Measurements from ENCODE around the gene PPP6R2. TPM values are rescaled to one million over a fixed set of nuclear protein-coding genes. Genes with fewer than 3 reads are reported as not detected.
A peak's percentile ranks its signal among the peaks of the same experiment; 100 is the strongest.

The PPP6R2 gene
- total and polyA plus RNA-seq, 2 of the 4 experiments (the other 2 are of a cell fraction), result 49.2 to 51.6 TPM

- Histone ChIP-seq H3K27me3 (ENCODE audit: control insufficient read depth, insufficient read depth, low read length) (peaks cover 3% of the 10 kb centered on the region; the same call in 1 of the 2 replicates), H3K9me1 (ENCODE audit: insufficient read depth, low read length) (no peaks in the 10 kb centered on the region), H3K4me1 (ENCODE audit: control insufficient read depth, insufficient read depth, low read length) (no peaks in the 10 kb centered on the region), H3K14ac (replicated peaks; ENCODE audit: low read depth, low read length) (no peak overlapping the region), H2AFZ (replicated peaks; ENCODE audit: low read length, poor library complexity) (no peak overlapping the region), H3K9me3 (ENCODE audit: control insufficient read depth, insufficient read depth, low read length) (no peaks in the 10 kb centered on the region), H4K8ac (ENCODE audit: low read depth in 2 of 2, low read length in 2 of 2) (no peak overlapping the region), H3K4ac (ENCODE audit: low read depth, low read length) (no peak overlapping the region), H3K56ac (ENCODE audit: extremely low read depth, insufficient read depth, low read length) (no peak overlapping the region), H2BK20ac (ENCODE audit: low read depth, low read length) (no peak overlapping the region), H2BK120ac (ENCODE audit: low read depth, low read length) (no peak overlapping the region), H2BK5ac (ENCODE audit: low read depth, low read length, poor library complexity, severe bottlenecking) (no peak overlapping the region), H3K36me3 (ENCODE audit: control insufficient read depth, insufficient read depth, low read length) (no peaks in the 10 kb centered on the region), H4K91ac (ENCODE audit: insufficient read depth, low read depth, low read length) (no peak overlapping the region), H3K9ac (ENCODE audit: low read depth, low read length) (no peak overlapping the region), H4K5ac (ENCODE audit: low read depth, low read length) (no peak overlapping the region), H2AK5ac (ENCODE audit: low read depth, low read length) (peak overlapping the region; percentile 28; the same call in 1 of the 2 replicates), H3K23ac (ENCODE audit: low read depth, low read length) (no peak overlapping the region), H4K20me1 (ENCODE audit: insufficient read depth, low read length) (no peaks in the 10 kb centered on the region), H2BK15ac (ENCODE audit: low read depth, low read length) (no peak overlapping the region), H3K79me1 (ENCODE audit: low read depth in 1 of 2, low read length in 2 of 2) (no peaks in the 10 kb centered on the region), H3K18ac (ENCODE audit: low read depth, low read length) (no peak overlapping the region), H3K4me3 (ENCODE audit: insufficient read depth, low read depth, low read length) (no peak overlapping the region), H3K27ac (ENCODE audit: insufficient read depth, low read length) (no peak overlapping the region), H3K4me2 (ENCODE audit: low read depth, low read length) (no peak overlapping the region), H2AK9ac (replicated peaks; ENCODE audit: low read depth, low read length, poor library complexity) (no peak overlapping the region)
- DNase-seq (no peak), ATAC-seq (ENCODE audit: low read depth) (no peak)
- intact Hi-C loops (cut with micrococcal nuclease), result no loop called here
- BruUV-seq (replicated peaks), result no TSS peak
- POLR2A ChIA-PET (ENCODE audit: unreplicated experiment), result no interaction called here
- dilution Hi-C loops (cut with HindIII; ENCODE audit: low sequenced_read_pairs, unreplicated experiment), result no loop called here
- in situ Hi-C loops (cut with MboI; ENCODE audit: low sequenced_read_pairs), result no loop called here
- no peak for TF ChIP-seq ELK1 (IDR thresholded peaks at IDR 0.05; ENCODE audit: borderline replicate concordance, low read depth, low read length)
- no peak for TF ChIP-seq MXI1 (IDR thresholded peaks at IDR 0.05; ENCODE audit: borderline replicate concordance, low read depth, low read length)
- TF ChIP-seq USF2 (IDR thresholded peaks at IDR 0.05; ENCODE audit: low read depth, low read length), result no peak
- TF ChIP-seq SMC3 (IDR thresholded peaks at IDR 0.05; ENCODE audit: low read depth, low read length), result no peak
- WGBS, 2 experiments (ENCODE audit: extremely low coverage in 2 of 2, insufficient read length in 1 of 2), result 92% methylated on average over 19 of the region's 45 CpGs; no CpG with 5 or more reads in 1 of the 2 experiments
- CTCF ChIA-PET, result no interaction called here
These were observed 26.7 kb upstream of the PPP6R2 start for GRCh38 chr22:50316114-50317065.
